Measurements from ENCODE around the gene VPS11.
"Not testable (repeated sequence)": the region's sequence is repeated elsewhere in the genome, so short reads cannot be mapped to it uniquely, and the experiment has no call there.

VPS11 gene

GRCh38 chr11:119039471-119039870 is 28.1 kb upstream of the VPS11 start:
- not testable (repeated sequence) for DNase-seq

GRCh38 chr11:119041821-119042514 is 25.6 kb upstream of the VPS11 start:
- DNase-seq: no peak

- no peak for DNase-seq
These were observed 24.7 kb upstream of the VPS11 start for GRCh38 chr11:119042927-119043326.

GRCh38 chr11:119044708-119045107 is 22.9 kb upstream of the VPS11 start:
- DNase-seq: no peak

GRCh38 chr11:119046489-119046888 is 21.1 kb upstream of the VPS11 start:
- no peak for DNase-seq

- DNase-seq: no peak
These were observed 20.4 kb upstream of the VPS11 start for GRCh38 chr11:119047205-119047604.

GRCh38 chr11:119048644-119049043 is 19.0 kb upstream of the VPS11 start:
- DNase-seq: no peak

- DNase-seq: no peak
These were observed 18.5 kb upstream of the VPS11 start for GRCh38 chr11:119049081-119049480.

- no peak for DNase-seq
These were observed 16.0 kb upstream of the VPS11 start for GRCh38 chr11:119051440-119052162.

GRCh38 chr11:119052163-119052814 is 15.3 kb upstream of the VPS11 start:
- DNase-seq: no peak

GRCh38 chr11:119054418-119054817 is 13.2 kb upstream of the VPS11 start:
- no peak for DNase-seq

- DNase-seq: no peak
These were observed 11.7 kb upstream of the VPS11 start for GRCh38 chr11:119055901-119056300.

GRCh38 chr11:119056421-119056999 is 11.1 kb upstream of the VPS11 start:
- DNase-seq: no peak

- DNase-seq: peak; percentile 32
These were observed 10.4 kb upstream of the VPS11 start, which contains the start of gene HYOU1 for GRCh38 chr11:119057000-119057769. Gene HYOU1, minus strand, starts transcription at chr11:119057205. Its CDS starts 1,045 bp downstream, at chr11:119056160.

- DNase-seq: not testable (repeated sequence)
These were observed 8.5 kb upstream of the VPS11 start for GRCh38 chr11:119059128-119059527.

- DNase-seq: no peak
These were observed 6.4 kb upstream of the VPS11 start for GRCh38 chr11:119061256-119061655.

- no peak for DNase-seq
These were observed 4.8 kb upstream of the VPS11 start for GRCh38 chr11:119062779-119063178.

- DNase-seq: no peak
These were observed 2.2 kb upstream of the VPS11 start for GRCh38 chr11:119065369-119065768.

GRCh38 chr11:119077839-119078238 is 10.2 kb downstream of the VPS11 start:
- DNase-seq: no peak

GRCh38 chr11:119078675-119079420 is 11.2 kb downstream of the VPS11 start:
- DNase-seq: no peak

GRCh38 chr11:119081682-119082260 is 14.2 kb downstream of the VPS11 start:
- DNase-seq: no peak

Measured in NCI-H524 treated with DMSO at 0.1 percent for 48 hours (cell line).